ENCODE measurements around the gene RETREG1. TPM values are rescaled to one million over a fixed set of nuclear protein-coding genes. Genes with fewer than 3 reads are reported as not detected.

RETREG1 gene
- total and polyA plus RNA-seq, 2 of the 13 experiments (the other 11 are each of a cell fraction or from before 2014, with no cell fraction given): 0.07 TPM; not detected in 1

DNA sequence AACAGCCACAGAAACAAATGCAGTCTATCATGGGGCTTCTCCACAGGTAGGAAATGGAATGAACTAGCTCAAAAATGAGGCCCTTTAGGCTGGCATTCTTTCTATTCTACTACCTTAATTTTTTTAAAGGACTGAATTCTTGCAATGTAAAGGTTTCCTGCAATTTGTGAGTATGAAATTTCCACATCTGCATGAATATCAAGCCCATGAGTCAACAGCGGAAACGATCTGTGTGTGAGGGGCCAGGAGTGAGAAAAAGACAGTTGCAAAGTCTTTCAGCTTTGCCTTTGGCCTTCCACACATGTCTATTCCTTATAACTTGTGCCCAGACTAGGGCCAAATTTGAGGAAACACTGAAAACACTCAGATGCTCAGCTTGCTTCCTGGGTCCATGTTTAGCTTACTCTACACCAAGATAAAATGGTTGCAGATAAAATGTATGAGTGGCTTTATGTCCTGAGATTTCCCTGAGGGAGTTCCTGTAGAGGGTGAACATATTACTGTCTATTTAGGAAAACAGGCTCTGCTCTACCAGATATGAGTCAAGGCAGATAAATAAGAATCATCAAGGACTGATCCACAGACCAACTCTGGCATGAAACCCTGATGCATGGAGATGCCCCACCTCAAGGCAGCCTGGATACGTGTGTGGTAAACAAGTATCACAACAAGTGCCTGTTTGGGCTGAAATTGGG lies 46.5 kb downstream of the RETREG1 start (continued):
- TF ChIP-seq, protein P1, sequence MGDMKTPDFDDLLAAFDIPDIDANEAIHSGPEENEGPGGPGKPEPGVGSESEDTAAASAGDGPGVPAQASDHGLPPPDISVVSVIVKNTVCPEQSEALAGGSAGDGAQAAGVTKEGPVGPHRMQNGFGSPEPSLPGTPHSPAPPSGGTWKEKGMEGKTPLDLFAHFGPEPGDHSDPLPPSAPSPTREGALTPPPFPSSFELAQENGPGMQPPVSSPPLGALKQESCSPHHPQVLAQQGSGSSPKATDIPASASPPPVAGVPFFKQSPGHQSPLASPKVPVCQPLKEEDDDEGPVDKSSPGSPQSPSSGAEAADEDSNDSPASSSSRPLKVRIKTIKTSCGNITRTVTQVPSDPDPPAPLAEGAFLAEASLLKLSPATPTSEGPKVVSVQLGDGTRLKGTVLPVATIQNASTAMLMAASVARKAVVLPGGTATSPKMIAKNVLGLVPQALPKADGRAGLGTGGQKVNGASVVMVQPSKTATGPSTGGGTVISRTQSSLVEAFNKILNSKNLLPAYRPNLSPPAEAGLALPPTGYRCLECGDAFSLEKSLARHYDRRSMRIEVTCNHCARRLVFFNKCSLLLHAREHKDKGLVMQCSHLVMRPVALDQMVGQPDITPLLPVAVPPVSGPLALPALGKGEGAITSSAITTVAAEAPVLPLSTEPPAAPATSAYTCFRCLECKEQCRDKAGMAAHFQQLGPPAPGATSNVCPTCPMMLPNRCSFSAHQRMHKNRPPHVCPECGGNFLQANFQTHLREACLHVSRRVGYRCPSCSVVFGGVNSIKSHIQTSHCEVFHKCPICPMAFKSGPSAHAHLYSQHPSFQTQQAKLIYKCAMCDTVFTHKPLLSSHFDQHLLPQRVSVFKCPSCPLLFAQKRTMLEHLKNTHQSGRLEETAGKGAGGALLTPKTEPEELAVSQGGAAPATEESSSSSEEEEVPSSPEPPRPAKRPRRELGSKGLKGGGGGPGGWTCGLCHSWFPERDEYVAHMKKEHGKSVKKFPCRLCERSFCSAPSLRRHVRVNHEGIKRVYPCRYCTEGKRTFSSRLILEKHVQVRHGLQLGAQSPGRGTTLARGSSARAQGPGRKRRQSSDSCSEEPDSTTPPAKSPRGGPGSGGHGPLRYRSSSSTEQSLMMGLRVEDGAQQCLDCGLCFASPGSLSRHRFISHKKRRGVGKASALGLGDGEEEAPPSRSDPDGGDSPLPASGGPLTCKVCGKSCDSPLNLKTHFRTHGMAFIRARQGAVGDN (CRISPR knock-in tag; IDR thresholded peaks at IDR 0.05): no peak
- TF ChIP-seq MZF1 (CRISPR knock-in tag; IDR thresholded peaks at IDR 0.05; ENCODE audit: borderline replicate concordance) (no peak), U2AF2 (IDR thresholded peaks at IDR 0.05; ENCODE audit: low read depth, low read length) (no peak), ZNF264 (CRISPR knock-in tag; IDR thresholded peaks at IDR 0.05) (no peak)

DNA sequence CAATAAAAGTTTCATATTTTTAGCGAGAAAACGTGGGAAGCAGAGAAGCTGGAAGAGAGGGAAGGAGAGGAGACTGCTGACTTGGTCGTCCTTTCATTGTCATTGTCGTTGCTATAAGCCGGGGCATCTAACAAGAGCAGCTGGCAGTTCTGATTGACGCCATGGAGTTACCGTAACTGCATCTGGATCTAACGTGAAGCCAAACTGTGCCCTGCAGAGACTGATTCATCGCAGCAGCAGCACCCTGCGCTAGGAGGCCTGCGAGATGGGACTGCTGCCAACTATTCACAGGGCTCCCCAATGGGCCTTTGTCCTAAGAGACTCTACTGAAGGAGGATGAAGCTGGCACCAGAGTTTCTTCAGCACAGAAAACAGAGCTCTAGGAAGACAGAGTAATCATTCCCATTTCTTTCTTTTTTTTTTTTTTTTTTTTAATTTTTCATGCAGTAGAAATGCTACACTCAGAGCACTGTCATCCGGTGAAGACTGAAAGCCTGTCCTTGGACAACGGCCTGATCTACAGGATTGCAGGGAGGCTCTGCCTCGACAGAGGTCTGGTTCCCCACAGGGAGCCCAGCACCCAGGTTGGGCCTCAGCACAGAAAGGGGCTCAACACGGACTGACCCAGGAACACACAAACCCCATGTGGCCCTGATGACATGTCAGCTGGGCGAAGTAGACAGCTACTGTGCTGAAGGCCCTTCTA lies 47.8 kb downstream of the RETREG1 start:
- no peak for FAIRE-seq
- no TSS peak for BruUV-seq (replicated peaks)
- Histone ChIP-seq H3K36me3 (replicated peaks in 1 of 2; ENCODE audit: control insufficient read depth in 1 of 2, insufficient read depth in 2 of 2, low read length in 2 of 2) (no peaks in the 10 kb centered on the region), H3K9me3 (ENCODE audit: low read length) (no peaks in the 10 kb centered on the region), H3K27ac (ENCODE audit: extremely low read length, insufficient read depth, low read length) (no peak overlapping the region), H3K4me1 (ENCODE audit: insufficient read depth, low read length) (peaks cover 16% of the 10 kb centered on the region; the same call in 1 of the 2 replicates), H3K79me2 (ENCODE audit: insufficient read depth, low read length) (no peaks in the 10 kb centered on the region), H2AFZ (ENCODE audit: low read length) (no peak overlapping the region), H3K27me3 (ENCODE audit: control insufficient read depth in 1 of 2, insufficient read depth in 2 of 2, low read length in 2 of 2) (0 out of 5 replicates have a peak, but pooled peaks cover 0 to 3% of the 10 kb centered on the region in 2 experiments), H3K4me2 (ENCODE audit: low read depth, low read length) (no peak overlapping the region), H3K4me3 (replicated peaks in 1 of 3; ENCODE audit: insufficient read depth in 1 of 3, low read depth in 2 of 3, low read length in 3 of 3) (no peak overlapping the region), H4K20me1 (ENCODE audit: insufficient read depth, low read length) (no peaks in the 10 kb centered on the region), H3K9ac (ENCODE audit: insufficient read depth, low read depth, low read length) (no peak overlapping the region)
- CTCF ChIA-PET (ENCODE audit: low intra/inter-chr PET ratio, low total read pairs): no interaction called here
- intact Hi-C loops (cut with micrococcal nuclease; ENCODE audit: unreplicated experiment) (no loop called here), in situ Hi-C loops (cut with HindIII; ENCODE audit: extremely low pct_ligation_motif_present, low pct_unique_long_range_greater_than_20kb) (no loop called here)
- 57% methylated on average over 11 of the region's 16 CpGs for WGBS (ENCODE audit: low lambda C conversion rate)
- no peak for ATAC-seq
- POLR2A ChIA-PET: no interaction called here
- no peak for DNase-seq (ENCODE audit: low spot score)
- TF ChIP-seq, protein P2, sequence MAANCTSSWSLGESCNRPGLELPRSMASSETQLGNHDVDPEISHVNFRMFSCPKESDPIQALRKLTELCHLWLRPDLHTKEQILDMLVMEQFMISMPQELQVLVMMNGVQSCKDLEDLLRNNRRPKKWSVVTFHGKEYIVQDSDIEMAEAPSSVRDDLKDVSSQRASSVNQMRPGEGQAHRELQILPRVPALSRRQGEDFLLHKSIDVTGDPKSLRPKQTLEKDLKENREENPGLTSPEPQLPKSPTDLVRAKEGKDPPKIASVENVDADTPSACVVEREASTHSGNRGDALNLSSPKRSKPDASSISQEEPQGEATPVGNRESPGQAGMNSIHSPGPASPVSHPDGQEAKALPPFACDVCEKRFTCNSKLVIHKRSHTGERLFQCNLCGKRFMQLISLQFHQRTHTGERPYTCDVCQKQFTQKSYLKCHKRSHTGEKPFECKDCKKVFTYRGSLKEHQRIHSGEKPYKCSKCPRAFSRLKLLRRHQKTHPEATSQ (CRISPR knock-in tag; IDR thresholded peaks at IDR 0.05; ENCODE audit: borderline replicate concordance): no peak
- TF ChIP-seq, protein P3, sequence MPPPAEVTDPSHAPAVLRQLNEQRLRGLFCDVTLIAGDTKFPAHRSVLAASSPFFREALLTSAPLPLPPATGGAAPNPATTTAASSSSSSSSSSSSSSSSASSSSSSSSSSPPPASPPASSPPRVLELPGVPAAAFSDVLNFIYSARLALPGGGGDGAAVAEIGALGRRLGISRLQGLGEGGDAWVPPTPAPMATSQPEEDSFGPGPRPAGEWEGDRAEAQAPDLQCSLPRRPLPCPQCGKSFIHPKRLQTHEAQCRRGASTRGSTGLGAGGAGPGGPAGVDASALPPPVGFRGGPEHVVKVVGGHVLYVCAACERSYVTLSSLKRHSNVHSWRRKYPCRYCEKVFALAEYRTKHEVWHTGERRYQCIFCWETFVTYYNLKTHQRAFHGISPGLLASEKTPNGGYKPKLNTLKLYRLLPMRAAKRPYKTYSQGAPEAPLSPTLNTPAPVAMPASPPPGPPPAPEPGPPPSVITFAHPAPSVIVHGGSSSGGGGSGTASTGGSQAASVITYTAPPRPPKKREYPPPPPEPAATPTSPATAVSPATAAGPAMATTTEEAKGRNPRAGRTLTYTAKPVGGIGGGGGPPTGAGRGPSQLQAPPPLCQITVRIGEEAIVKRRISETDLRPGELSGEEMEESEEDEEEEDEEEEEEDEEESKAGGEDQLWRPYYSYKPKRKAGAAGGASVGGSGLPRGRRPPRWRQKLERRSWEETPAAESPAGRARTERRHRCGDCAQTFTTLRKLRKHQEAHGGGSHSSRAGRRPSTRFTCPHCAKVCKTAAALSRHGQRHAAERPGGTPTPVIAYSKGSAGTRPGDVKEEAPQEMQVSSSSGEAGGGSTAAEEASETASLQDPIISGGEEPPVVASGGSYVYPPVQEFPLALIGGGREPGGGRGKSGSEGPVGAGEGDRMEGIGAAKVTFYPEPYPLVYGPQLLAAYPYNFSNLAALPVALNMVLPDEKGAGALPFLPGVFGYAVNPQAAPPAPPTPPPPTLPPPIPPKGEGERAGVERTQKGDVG (CRISPR knock-in tag; IDR thresholded peaks at IDR 0.05; ENCODE audit: borderline replicate concordance): no peak
- no peak for TF ChIP-seq ZBTB21 (CRISPR knock-in tag; IDR thresholded peaks at IDR 0.05)
- no peak for TF ChIP-seq SUZ12 (IDR thresholded peaks at IDR 0.05; ENCODE audit: low read depth, low read length)
- no peak for TF ChIP-seq ZNF713 (CRISPR knock-in tag; IDR thresholded peaks at IDR 0.05)
- no peak for TF ChIP-seq SPEN (CRISPR knock-in tag; IDR thresholded peaks at IDR 0.05; ENCODE audit: low read depth)

Data from HepG2 (cell line).